ENCODE measurements around the gene DENND2A. TPM values are rescaled to one million over a fixed set of nuclear protein-coding genes. Genes with fewer than 3 reads are reported as not detected.

Gene DENND2A
- 0.41 to 0.80 TPM (median 0.63 TPM) in 5 replicates for total RNA-seq (2022; extraction: Qiagen RNA extraction; ENCODE audit: low read depth)

DNA sequence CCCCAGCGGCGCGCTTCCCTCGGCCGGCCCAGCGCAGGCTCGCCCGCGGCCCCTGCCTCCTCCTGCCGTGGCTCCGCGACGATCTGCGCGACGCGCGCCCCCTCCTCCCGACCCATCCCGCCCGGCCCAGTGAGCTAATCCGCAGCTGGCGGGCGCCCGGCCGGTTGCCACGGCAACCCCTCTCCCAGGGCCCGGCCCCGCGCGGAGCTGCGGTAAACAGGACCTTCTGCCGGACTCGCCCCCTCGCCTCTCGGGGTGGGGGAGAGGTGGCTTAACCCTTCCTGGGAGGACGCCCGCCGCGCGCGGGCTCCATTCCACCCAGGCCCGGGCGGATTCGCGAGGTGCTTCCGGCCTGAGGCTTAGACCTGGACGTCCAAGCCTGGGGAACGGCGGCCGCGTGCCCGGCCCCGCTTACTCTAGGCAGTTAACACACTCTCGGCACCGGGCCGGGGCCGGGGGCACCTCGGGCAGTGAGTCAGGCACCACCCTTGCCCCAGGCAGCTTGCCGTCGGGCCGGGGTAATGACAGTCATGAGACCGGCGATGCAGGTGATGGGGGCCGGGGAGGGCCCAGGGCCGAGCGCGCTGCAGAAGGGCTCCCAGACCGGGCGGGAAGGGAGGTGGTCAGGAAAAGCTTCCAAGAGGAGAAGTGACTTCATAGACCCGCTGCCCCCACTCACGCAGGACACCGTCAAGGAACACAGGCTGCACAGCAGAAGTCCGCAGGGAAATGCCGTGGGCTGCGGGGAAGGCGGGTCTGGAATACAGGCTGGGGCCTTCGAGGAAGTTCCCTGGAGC lies at the start of gene DENND2A:
DENND2A (minus strand) TSS at position 87 of the 797 bp plus-strand sequence. CDS start 38,416 bp downstream, outside the sequence.

GRCh38 chr7:140672382-140673062 lies 31.9 kb upstream of the DENND2A start, which contains the start of gene ADCK2:
ADCK2 (plus strand) TSS chr7:140672945; CDS start chr7:140673331, 386 bp downstream.

GRCh38 chr7:140479062-140479738 lies 161.4 kb downstream of the DENND2A start, which contains the start of gene MKRN1:
MKRN1 (minus strand) TSS chr7:140479505; CDS start chr7:140479344, 161 bp downstream.

Other genes starting within 250 kb of the DENND2A start
- 24.2 to 32.5 TPM (median 30.2 TPM) in 5 replicates for gene SLC37A3, start 242.3 kb downstream of the DENND2A start, total RNA-seq (2022; extraction: Qiagen RNA extraction; ENCODE audit: low read depth)
- not detected in 5 replicates for gene RAB19, start 236.8 kb downstream of the DENND2A start, total RNA-seq (2022; extraction: Qiagen RNA extraction; ENCODE audit: low read depth)
- 53.4 to 72.5 TPM (median 55.7 TPM) in 5 replicates for gene MKRN1, start 161.3 kb downstream of the DENND2A start, total RNA-seq (2022; extraction: Qiagen RNA extraction; ENCODE audit: low read depth)
- 13.3 to 21.6 TPM (median 19.8 TPM) in 5 replicates for gene ADCK2, start 32.1 kb upstream of the DENND2A start, total RNA-seq (2022; extraction: Qiagen RNA extraction; ENCODE audit: low read depth)
- 321 to 393 TPM (median 346 TPM) in 5 replicates for gene NDUFB2, start 55.9 kb upstream of the DENND2A start, total RNA-seq (2022; extraction: Qiagen RNA extraction; ENCODE audit: low read depth)